ENCODE results near the gene NUDT16L1.
A peak's percentile ranks its signal among the peaks of the same experiment; 100 is the strongest.
"Not testable (repeated sequence)": the region's sequence is repeated elsewhere in the genome, so short reads cannot be mapped to it uniquely, and the experiment has no call there.

NUDT16L1 gene

GRCh38 chr16:4726616-4727015 is 33.3 kb downstream of the NUDT16L1 start:
- DNase-seq: no peak

DNA sequence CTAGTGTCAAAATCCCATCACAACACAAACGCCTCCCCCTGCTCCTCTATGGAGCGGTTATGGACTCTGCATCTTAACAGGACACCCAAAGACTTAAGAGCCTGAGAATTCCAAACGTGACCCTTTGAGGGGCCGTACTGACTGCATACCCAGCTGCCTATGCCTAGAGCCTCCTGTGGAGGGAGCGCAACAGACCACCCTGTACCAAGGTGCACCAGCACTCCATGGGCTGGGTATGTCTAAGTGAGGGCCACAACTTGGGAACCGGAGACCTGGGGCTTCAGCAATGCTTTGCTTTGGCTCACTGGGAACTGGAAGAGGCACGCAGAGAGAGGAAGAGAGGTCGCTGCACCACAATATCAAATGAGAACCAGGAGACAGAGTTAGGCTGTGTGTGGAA is 35.3 kb downstream of the NUDT16L1 start:
- DNase-seq: no peak

- no peak for DNase-seq
Measured at GRCh38 chr16:4729876-4730275, 36.5 kb downstream of the NUDT16L1 start.

DNA sequence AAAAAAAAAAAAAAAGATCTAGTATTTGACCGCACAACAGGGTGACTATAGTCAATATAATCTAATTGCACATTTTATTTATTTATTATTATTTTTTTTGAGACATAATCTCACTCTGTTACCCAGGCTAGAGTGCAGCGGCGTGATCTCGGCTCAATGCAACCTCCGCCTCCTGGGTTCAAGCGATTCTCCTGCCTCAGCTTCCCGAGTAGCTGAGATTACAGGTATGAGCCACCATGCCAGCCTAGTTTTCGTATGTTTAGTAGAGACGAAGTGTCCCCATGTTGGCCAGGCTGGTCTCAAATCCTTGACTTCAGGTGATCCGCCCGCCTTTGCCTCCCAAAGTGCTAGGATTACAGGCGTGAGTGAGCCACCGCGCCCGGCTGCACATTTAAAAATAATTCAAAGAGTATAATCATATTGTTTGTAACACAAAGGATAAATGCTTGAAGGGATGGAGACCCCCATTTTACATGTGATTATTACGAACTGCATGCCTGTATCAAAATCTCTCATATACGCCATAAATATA is 39.9 kb downstream of the NUDT16L1 start:
- DNase-seq: no peak

DNA sequence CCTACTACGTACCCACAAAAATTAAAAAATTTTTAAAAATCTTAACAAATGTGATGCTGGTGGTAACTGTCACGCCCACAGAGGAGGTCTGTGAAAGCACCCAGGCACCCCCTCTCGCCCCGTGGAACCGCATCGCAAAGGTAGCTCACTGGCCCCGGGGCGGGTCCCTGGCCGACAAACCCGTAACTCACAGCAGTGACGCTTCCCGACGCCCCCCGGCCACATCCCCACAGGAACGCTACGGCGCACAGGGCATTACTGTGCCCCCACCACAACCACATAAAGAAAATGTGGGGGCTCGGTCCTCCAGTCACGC is 40.3 kb downstream of the NUDT16L1 start:
- DNase-seq: no peak

- peak; percentile 85 for DNase-seq
Measured at GRCh38 chr16:4734063-4734729, 40.8 kb downstream of the NUDT16L1 start, which contains the start of the genes ANKS3 and DNAAF8. Gene ANKS3, minus strand, starts transcription at chr16:4734271. Its CDS starts 4,122 bp downstream, at chr16:4730149. Gene DNAAF8, plus strand, starts transcription at chr16:4734537. Its CDS starts 1,978 bp downstream, at chr16:4736515.

- peak; percentile 43 for DNase-seq
Measured at GRCh38 chr16:4734730-4735535, 41.6 kb downstream of the NUDT16L1 start.

DNA sequence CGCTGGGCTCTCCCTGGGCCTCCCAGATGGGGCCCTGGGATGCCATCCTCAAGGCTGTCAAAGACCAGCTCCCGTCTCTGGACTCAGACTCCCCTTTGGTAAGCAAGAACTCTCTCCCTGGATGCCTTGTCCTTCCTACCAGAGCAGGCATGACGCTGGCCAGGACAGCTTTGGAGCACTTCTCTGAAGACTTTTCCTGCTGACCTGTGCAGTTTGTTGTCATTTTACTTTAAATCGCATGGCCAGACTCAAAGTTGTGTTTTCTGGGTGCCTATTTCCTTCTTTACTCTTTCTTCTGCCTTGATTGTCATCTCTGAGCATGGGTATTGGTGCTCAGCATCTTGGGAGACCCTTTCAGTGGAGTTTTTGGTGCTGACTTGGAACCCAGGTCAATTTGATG is 43.2 kb downstream of the NUDT16L1 start:
- no peak for DNase-seq

DNA sequence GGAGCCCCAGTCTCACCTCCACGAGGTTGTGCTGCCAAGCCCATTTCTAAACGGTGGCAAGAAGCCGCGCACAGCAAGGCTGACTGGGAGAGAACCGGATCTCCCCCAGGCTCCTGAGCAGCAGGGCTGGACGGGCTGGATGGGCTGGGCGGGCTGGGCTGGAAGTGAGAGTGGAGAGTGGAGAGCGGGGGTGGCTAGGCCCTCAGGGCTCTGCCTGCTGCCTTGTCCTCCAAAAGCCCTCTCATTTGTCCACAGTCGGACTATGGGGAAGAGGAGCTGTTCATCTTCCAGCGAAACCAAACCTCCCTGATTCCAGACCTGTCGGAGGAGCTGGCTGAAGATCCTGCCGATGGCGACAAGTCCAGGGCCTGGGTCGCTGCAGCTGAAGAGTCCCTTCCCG is 44.2 kb downstream of the NUDT16L1 start:
- no peak for DNase-seq

- not testable (repeated sequence) for DNase-seq
Measured at GRCh38 chr16:4738370-4738769, 45.0 kb downstream of the NUDT16L1 start.

DNA sequence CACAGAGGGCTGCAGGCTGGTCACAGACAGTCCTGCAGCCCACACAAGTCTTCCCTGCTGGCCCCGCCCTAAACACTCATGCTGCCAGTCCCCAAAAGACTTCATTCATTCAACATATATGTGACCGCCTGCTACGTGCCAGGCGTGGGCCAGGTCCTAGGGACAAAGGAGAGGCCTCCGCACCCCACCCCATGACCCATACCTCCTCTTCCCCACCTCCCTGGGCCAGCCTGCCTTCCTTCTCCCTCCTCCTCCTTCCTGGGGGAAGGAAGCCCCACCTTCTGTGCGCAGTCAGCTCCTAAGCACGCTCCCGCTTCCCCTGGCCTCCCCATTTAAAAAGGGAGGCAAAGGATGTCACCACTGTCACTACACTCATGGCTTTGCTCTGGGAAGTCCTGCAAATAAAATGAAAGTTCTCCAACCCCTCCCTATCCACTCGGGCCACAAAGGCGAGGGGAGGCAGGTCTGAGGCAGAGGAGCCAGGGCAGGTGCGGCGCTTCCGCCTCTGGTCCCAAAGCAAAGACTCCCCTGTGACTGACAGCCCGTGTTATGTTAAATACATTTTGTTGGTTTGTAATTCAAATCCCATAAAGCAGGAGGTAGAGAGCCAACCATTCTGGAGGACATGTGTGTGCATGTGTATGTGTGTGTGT is 50.0 kb downstream of the NUDT16L1 start:
- DNase-seq: no peak

- DNase-seq: no peak
Measured at GRCh38 chr16:4744555-4745273, 51.4 kb downstream of the NUDT16L1 start.

- DNase-seq: no peak
Measured at GRCh38 chr16:4745274-4745569, 51.9 kb downstream of the NUDT16L1 start.

All from NCI-H510A (cell line).